ENCODE results near the gene CLIC4. TPM values are rescaled to one million over a fixed set of nuclear protein-coding genes. Genes with fewer than 3 reads are reported as not detected.

Gene CLIC4
- total and polyA plus RNA-seq, 9 of the 15 experiments (the other 6 are each of a cell fraction or from before 2014, with no cell fraction given) = 16.0 to 67.5 (median 38.4) TPM

DNA sequence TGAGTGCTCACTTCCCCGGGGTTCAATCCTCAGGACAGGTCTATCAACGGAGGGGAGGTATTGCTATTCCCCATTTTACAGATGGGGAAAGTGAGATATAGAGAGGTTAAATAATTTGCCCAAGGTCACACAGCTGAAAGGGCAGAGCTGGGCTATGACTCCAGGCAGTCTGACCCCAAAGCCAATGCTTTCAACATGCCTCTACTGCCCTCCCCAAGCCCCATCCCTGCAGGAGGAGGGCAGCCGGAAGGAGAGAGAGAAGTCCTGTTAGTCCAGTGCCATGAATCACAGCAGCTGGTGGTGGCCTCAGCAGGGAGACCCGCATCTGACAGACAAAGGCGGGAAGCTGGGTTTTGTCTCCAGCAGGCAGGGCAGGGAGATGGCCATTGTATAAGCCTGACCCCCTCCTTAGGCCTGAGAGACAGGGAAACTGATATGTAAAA, 20.0 kb upstream of the CLIC4 start:
- FAIRE-seq = no peak
- no peaks in the 10 kb centered on the region for H3K27me3 ChIP-seq (ENCODE audit: control insufficient read depth in 2 of 2, insufficient read depth in 2 of 2, low read length in 2 of 2)
- POLR2A ChIA-PET = interaction anchor here (0.9 to 1.4 kb wide), 4 partner anchors 12 to 68 kb away, joined by 3 to 5 read pairs (median 4); partner anchors contain the start of gene CLIC4
- H3K4me2 ChIP-seq (ENCODE audit: insufficient read depth, low read length) = peak overlapping the region; percentile 15; the same call in 1 of the 2 replicates
- DNase-seq (ENCODE audit: extremely low read depth in 1 of 4, low spot score in 3 of 4) = no peak
- TF ChIP-seq SOX6 (IDR thresholded peaks at IDR 0.05) (0 out of 2 replicates have a peak, but pooled peaks have one; percentile 3), SMAD2 (IDR thresholded peaks at IDR 0.05; ENCODE audit: low read depth, low read length) (no peak), NR2C2 (CRISPR knock-in tag; IDR thresholded peaks at IDR 0.05) (no peak), NR2C2 (tag; IDR thresholded peaks at IDR 0.05) (0 out of 2 replicates have a peak, but pooled peaks have one; percentile 18), ESRRA (IDR thresholded peaks at IDR 0.05; ENCODE audit: borderline replicate concordance, low read depth) (peak; percentile 93)
- no peaks in the 10 kb centered on the region for H3K9me3 ChIP-seq (replicated peaks; ENCODE audit: control insufficient read depth, insufficient read depth, low read depth, low read length)
- H3K36me3 ChIP-seq (ENCODE audit: control insufficient read depth, insufficient read depth, low read length) = no peaks in the 10 kb centered on the region
- peaks cover 0 to 17% of the 10 kb centered on the region in 2 experiments; a peak in 3 of 5 replicates for H3K4me1 ChIP-seq (replicated peaks in 1 of 2; ENCODE audit: control insufficient read depth in 2 of 2, insufficient read depth in 2 of 2, low read length in 2 of 2)
- H3K9me1 ChIP-seq (ENCODE audit: control insufficient read depth, insufficient read depth, low read length) = no peaks in the 10 kb centered on the region
- no peak for ATAC-seq
- H3K9ac ChIP-seq (ENCODE audit: insufficient read depth in 1 of 2, low read depth in 2 of 2, low read length in 2 of 2) = peak overlapping the region in 1 of 2 experiments; percentile 43; a peak in 1 of 4 replicates
- no TSS peak for BruUV-seq (replicated peaks)
- intact Hi-C loops (cut with micrococcal nuclease) (no loop called here), in situ Hi-C loops (cut with MboI) (no loop called here)
- CTCF ChIA-PET (ENCODE audit: low intra/inter-chr PET ratio) = no interaction called here
- peak overlapping the region; percentile 20; the same call in 1 of the 3 replicates for H3K27ac ChIP-seq (ENCODE audit: extremely low read depth, low read depth, low read length)
- H3K79me2 ChIP-seq (ENCODE audit: control insufficient read depth, insufficient read depth, low read length) = no peaks in the 10 kb centered on the region
- H4K20me1 ChIP-seq (replicated peaks; ENCODE audit: control insufficient read depth, insufficient read depth, low read length) = no peaks in the 10 kb centered on the region
- peak overlapping the region; percentile 81 for H2AFZ ChIP-seq (ENCODE audit: low read depth, low read length)
- WGBS (ENCODE audit: insufficient coverage, low coverage, missing lambda C conversion rate) = 39% methylated on average over 5 of the region's 5 CpGs
- no peak overlapping the region for H3K4me3 ChIP-seq

GRCh38 chr1:24726741-24727140, 18.5 kb upstream of the CLIC4 start:
- no peaks in the 10 kb centered on the region for H3K9me1 ChIP-seq (ENCODE audit: control insufficient read depth, insufficient read depth, low read length)
- in situ Hi-C loops (cut with MboI) = no loop called here
- intact Hi-C loops (cut with micrococcal nuclease) = no loop called here
- ATAC-seq (no peak), DNase-seq (ENCODE audit: extremely low read depth in 1 of 4, low spot score in 3 of 4) (no peak), FAIRE-seq (no peak)
- H2AFZ ChIP-seq (ENCODE audit: low read depth, low read length) = no peak overlapping the region; the same call in 1 of the 2 replicates
- H3K4me2 ChIP-seq (ENCODE audit: insufficient read depth, low read length) = no peak overlapping the region
- 66% methylated on average over 4 of the region's 4 CpGs for WGBS (ENCODE audit: insufficient coverage, low coverage, missing lambda C conversion rate)
- BruUV-seq (replicated peaks) = no TSS peak
- no peaks in the 10 kb centered on the region for H3K9me3 ChIP-seq (replicated peaks; ENCODE audit: control insufficient read depth, insufficient read depth, low read depth, low read length)
- H3K79me2 ChIP-seq (ENCODE audit: control insufficient read depth, insufficient read depth, low read length) = no peaks in the 10 kb centered on the region
- CTCF ChIA-PET (ENCODE audit: low intra/inter-chr PET ratio) = no interaction called here
- POLR2A ChIA-PET = interaction anchor here (0.7 to 1.4 kb wide), 7 partner anchors 13 to 474 kb away, joined by 3 to 5 read pairs (median 3); partner anchors contain the start of gene CLIC4
- H3K4me1 ChIP-seq (replicated peaks in 1 of 2; ENCODE audit: control insufficient read depth in 2 of 2, insufficient read depth in 2 of 2, low read length in 2 of 2) = peaks cover 0 to 18% of the 10 kb centered on the region in 2 experiments; a peak in 3 of 5 replicates
- H3K36me3 ChIP-seq (ENCODE audit: control insufficient read depth, insufficient read depth, low read length) = no peaks in the 10 kb centered on the region
- no peaks in the 10 kb centered on the region for H4K20me1 ChIP-seq (replicated peaks; ENCODE audit: control insufficient read depth, insufficient read depth, low read length)
- H3K27me3 ChIP-seq (ENCODE audit: control insufficient read depth in 2 of 2, insufficient read depth in 2 of 2, low read length in 2 of 2) = no peaks in the 10 kb centered on the region
- no peak overlapping the region for H3K27ac ChIP-seq (ENCODE audit: extremely low read depth, low read depth, low read length)
- H3K4me3 ChIP-seq = no peak overlapping the region
- H3K9ac ChIP-seq (ENCODE audit: insufficient read depth in 1 of 2, low read depth in 2 of 2, low read length in 2 of 2) = no peak overlapping the region
- no peak for TF ChIP-seq NEUROD1 (IDR thresholded peaks at IDR 0.05; ENCODE audit: borderline replicate concordance, low read depth, low read length, partially characterized antibody)
- TF ChIP-seq, protein P1, sequence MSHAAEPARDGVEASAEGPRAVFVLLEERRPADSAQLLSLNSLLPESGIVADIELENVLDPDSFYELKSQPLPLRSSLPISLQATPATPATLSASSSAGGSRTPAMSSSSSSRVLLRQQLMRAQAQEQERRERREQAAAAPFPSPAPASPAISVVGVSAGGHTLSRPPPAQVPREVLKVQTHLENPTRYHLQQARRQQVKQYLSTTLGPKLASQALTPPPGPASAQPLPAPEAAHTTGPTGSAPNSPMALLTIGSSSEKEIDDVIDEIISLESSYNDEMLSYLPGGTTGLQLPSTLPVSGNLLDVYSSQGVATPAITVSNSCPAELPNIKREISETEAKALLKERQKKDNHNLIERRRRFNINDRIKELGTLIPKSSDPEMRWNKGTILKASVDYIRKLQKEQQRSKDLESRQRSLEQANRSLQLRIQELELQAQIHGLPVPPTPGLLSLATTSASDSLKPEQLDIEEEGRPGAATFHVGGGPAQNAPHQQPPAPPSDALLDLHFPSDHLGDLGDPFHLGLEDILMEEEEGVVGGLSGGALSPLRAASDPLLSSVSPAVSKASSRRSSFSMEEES (CRISPR knock-in tag; IDR thresholded peaks at IDR 0.05) = no peak
- TF ChIP-seq EZH2 (IDR thresholded peaks at IDR 0.05; ENCODE audit: borderline replicate concordance, low read depth, low read length) = no peak
- TF ChIP-seq EP400 (IDR thresholded peaks at IDR 0.05) = no peak
- no peak for TF ChIP-seq HMGXB4 (CRISPR knock-in tag; IDR thresholded peaks at IDR 0.05)
- no peak for TF ChIP-seq E2F4 (CRISPR knock-in tag; IDR thresholded peaks at IDR 0.05; ENCODE audit: low read depth)

All from K562 (cell line).